SK-N-SH (cell line): ENCODE measurements around the gene TIMM17B.

Experiments used
- FOXM1 ChIP-seq: IDR thresholded peaks from 2 replicates; pipeline ENCODE4 v1.4.0; 2012; ENCODE audit warnings: low read depth, mild to moderate bottlenecking
- GATA2 ChIP-seq: sonication (generic); formaldehyde crosslinking; IDR thresholded peaks from 2 replicates; pipeline ENCODE4 v1.5.0; 2020; ENCODE audit warnings: mild to moderate bottlenecking, missing genetic modification reagents
- MAX ChIP-seq: IDR thresholded peaks from 2 replicates; pipeline ENCODE4 v1.4.0; 2012; ENCODE audit warnings: low read depth
- NFIC ChIP-seq: IDR thresholded peaks from 2 replicates; pipeline ENCODE4 v1.4.0; 2012; ENCODE audit warnings: borderline replicate concordance
- RAD21 ChIP-seq: IDR thresholded peaks from 2 replicates; pipeline ENCODE4 v1.6.1; 2012; ENCODE audit warnings: mild to moderate bottlenecking, low read length
- RCOR1 ChIP-seq: fragments of 150-350 bp; IDR thresholded peaks from 2 replicates; pipeline ENCODE4 v1.6.1; 2017; ENCODE audit warnings: antibody characterized with exemption, low read length
- SIN3A ChIP-seq: IDR thresholded peaks from 2 replicates; pipeline ENCODE4 v1.6.1; 2012; ENCODE audit warnings: low read depth, mild to moderate bottlenecking, low read length, moderate library complexity, borderline replicate concordance
- SMC3 ChIP-seq: IDR thresholded peaks from 2 replicates; pipeline ENCODE4 v1.6.1; 2012; ENCODE audit warnings: low read depth, low read length, improper control_type of control experiment
- TAF1 ChIP-seq: IDR thresholded peaks from 2 replicates; pipeline ENCODE4 v1.6.1; 2012; ENCODE audit warnings: low read depth, mild to moderate bottlenecking, low read length, moderate library complexity, borderline replicate concordance
- TF ChIP-seq, protein P1 (sequence below): IDR thresholded peaks from 2 replicates; pipeline ENCODE4 v1.4.0; 2012; ENCODE audit warnings: low read depth, borderline replicate concordance
- TF ChIP-seq, protein P2 (sequence below): fragments of 200-600 bp; sonication (generic); IDR thresholded peaks from 2 replicates; pipeline ENCODE4 v1.6.1; 2017; ENCODE audit warnings: antibody characterized with exemption, mild to moderate bottlenecking, moderate library complexity
- TF ChIP-seq, protein P3 (sequence below): IDR thresholded peaks from 2 replicates; pipeline ENCODE4 v1.6.1; 2012; ENCODE audit warnings: mild to moderate bottlenecking, low read depth, low read length, moderate library complexity
- TF ChIP-seq, protein P4 (sequence below): IDR thresholded peaks from 2 replicates; pipeline ENCODE4; 2012

- TF ChIP-seq RAD21 (no peak), NFIC (no peak), SMC3 (no peak), RCOR1 (no peak), GATA2 (CRISPR knock-in tag) (no peak), FOXM1 (no peak), MAX (no peak), SIN3A (no peak), TAF1 (no peak)
- TF ChIP-seq, protein P1, sequence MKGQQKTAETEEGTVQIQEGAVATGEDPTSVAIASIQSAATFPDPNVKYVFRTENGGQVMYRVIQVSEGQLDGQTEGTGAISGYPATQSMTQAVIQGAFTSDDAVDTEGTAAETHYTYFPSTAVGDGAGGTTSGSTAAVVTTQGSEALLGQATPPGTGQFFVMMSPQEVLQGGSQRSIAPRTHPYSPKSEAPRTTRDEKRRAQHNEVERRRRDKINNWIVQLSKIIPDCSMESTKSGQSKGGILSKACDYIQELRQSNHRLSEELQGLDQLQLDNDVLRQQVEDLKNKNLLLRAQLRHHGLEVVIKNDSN = no peak
- TF ChIP-seq, protein P2, sequence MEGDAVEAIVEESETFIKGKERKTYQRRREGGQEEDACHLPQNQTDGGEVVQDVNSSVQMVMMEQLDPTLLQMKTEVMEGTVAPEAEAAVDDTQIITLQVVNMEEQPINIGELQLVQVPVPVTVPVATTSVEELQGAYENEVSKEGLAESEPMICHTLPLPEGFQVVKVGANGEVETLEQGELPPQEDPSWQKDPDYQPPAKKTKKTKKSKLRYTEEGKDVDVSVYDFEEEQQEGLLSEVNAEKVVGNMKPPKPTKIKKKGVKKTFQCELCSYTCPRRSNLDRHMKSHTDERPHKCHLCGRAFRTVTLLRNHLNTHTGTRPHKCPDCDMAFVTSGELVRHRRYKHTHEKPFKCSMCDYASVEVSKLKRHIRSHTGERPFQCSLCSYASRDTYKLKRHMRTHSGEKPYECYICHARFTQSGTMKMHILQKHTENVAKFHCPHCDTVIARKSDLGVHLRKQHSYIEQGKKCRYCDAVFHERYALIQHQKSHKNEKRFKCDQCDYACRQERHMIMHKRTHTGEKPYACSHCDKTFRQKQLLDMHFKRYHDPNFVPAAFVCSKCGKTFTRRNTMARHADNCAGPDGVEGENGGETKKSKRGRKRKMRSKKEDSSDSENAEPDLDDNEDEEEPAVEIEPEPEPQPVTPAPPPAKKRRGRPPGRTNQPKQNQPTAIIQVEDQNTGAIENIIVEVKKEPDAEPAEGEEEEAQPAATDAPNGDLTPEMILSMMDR = no peak
- TF ChIP-seq, protein P3, sequence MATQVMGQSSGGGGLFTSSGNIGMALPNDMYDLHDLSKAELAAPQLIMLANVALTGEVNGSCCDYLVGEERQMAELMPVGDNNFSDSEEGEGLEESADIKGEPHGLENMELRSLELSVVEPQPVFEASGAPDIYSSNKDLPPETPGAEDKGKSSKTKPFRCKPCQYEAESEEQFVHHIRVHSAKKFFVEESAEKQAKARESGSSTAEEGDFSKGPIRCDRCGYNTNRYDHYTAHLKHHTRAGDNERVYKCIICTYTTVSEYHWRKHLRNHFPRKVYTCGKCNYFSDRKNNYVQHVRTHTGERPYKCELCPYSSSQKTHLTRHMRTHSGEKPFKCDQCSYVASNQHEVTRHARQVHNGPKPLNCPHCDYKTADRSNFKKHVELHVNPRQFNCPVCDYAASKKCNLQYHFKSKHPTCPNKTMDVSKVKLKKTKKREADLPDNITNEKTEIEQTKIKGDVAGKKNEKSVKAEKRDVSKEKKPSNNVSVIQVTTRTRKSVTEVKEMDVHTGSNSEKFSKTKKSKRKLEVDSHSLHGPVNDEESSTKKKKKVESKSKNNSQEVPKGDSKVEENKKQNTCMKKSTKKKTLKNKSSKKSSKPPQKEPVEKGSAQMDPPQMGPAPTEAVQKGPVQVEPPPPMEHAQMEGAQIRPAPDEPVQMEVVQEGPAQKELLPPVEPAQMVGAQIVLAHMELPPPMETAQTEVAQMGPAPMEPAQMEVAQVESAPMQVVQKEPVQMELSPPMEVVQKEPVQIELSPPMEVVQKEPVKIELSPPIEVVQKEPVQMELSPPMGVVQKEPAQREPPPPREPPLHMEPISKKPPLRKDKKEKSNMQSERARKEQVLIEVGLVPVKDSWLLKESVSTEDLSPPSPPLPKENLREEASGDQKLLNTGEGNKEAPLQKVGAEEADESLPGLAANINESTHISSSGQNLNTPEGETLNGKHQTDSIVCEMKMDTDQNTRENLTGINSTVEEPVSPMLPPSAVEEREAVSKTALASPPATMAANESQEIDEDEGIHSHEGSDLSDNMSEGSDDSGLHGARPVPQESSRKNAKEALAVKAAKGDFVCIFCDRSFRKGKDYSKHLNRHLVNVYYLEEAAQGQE = no peak
- TF ChIP-seq, protein P4, sequence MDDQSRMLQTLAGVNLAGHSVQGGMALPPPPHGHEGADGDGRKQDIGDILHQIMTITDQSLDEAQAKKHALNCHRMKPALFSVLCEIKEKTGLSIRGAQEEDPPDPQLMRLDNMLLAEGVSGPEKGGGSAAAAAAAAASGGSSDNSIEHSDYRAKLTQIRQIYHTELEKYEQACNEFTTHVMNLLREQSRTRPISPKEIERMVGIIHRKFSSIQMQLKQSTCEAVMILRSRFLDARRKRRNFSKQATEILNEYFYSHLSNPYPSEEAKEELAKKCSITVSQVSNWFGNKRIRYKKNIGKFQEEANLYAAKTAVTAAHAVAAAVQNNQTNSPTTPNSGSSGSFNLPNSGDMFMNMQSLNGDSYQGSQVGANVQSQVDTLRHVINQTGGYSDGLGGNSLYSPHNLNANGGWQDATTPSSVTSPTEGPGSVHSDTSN = no peak
Measured at GRCh38 chrX:48899078-48899410, 1.5 kb upstream of the TIMM17B start.
